HG03457 (cell line): ENCODE measurements around the gene MYO3B.
"Not testable (repeated sequence)": the region's sequence is repeated elsewhere in the genome, so short reads cannot be mapped to it uniquely, and the experiment has no call there.

Experiments used
- ATAC-seq: cut with Tn5 transposase; IDR thresholded peaks from one replicate; pipeline ENCODE4 v1.9.1; 2021; ENCODE audit warnings: moderate number of reproducible peaks; ENCODE audit not compliant: unreplicated experiment

MYO3B gene

GRCh38 chr2:170456914-170457313 lies 279.0 kb downstream of the MYO3B start:
- ATAC-seq: no peak

DNA sequence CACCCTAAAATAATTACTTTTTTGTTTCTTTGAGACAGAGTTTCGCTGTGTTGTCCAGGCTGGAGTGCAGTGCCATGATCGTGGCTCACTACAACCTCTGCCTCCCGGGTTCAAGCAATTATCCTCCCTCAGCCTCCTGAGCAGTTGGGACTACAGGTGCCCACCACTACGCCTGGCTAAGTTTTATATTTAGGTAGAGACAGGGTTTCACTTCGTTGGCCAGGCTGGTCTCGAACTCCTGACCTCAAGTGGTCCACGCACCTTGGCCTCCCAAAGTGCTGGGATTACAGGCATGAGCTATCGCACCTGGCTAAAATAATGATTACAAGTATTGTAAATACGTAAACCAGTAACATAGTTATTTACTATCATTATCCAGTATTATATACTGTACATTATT lies 279.8 kb downstream of the MYO3B start:
- ATAC-seq: no peak

- no peak for ATAC-seq
These were observed 283.9 kb downstream of the MYO3B start for GRCh38 chr2:170461889-170462288.

DNA sequence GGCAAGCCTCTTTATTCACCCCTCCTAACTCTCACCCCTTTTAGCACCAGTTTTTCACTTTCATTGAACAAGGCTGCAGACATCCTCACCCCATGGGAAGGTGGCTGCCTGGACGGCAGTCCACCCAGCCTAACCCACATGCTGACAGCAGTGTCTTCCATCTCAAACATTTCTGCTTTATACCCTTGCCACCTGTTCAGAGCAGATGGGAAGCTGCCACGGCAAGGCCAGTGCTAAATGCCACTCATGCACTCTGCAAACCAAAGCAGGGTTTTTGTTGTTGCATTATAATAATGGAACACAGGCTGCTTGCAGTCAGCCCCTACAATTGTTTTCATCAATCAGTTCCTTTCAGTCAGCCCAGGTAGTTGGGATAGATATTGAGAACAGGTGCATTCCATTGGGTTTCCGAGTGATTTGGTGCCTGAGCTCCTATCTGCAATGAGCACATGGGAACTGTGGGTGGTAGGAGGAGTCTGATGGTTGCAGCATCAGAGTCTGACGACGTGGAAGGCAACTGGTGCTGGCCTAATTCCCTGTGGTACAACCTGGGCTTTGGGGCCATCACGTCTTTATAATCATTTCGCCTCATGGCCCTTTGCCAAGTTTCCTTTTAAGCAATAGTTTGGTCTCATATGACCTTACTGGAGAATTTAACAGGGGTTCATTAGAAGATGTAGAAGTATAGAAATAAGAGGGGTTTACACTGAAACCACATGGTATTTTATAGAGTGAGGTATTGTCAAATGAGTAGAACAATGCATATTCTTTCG lies 284.7 kb downstream of the MYO3B start:
- no peak for ATAC-seq

DNA sequence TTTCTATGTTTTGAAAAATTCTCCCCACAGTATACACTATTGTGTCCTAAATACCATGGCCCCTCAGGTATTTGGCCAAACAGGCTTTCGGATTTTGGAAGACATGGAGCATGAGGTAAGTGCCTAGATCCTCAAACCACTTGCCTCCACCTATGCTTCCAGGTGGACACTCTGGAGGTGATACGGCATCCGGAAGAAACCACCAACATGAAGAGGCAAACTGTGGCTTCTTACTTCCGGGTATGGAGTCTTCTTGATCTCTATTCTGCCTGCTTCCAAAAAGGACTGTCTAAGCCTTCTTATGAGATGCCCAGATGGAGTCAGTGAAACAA lies 285.2 kb downstream of the MYO3B start:
- ATAC-seq: no peak

- no peak for ATAC-seq
These were observed 286.3 kb downstream of the MYO3B start for GRCh38 chr2:170464268-170464667.

DNA sequence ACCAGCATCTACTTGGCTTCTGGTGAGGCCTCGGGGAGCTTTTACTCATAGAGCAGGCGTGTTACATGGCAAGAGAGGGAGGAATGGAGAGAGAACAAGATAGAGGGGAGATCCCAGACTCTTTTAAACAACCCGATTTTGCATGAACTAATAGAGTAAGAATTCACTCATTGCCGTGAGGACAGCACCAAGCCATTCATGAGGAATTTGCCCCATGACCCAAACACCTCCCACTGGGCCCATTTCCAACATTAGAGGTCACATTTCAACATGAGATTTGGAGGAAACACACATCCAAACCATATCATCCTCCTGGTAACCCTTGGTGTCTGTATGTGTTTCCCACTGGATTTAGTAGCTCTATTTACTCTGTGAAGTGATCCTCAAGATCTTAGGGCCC lies 287.3 kb downstream of the MYO3B start:
- no peak for ATAC-seq

DNA sequence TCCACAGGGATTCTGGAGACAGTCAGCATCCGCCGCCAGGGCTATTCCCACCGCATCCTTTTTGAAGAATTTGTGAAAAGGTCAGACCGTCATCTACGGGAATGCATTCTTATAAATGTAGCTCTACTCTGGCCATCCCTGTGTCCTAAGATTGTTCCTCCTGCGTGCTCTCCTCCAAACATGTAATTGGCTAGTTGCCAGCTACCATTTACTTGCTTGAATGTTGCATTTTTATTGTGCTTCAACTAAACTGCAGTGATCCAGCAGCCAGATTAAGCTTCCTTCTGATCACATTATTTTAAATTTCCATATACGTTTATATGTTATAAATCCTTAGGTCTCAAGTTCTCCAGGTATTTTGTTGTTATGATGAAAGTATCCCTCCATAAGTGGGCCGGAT lies 288.7 kb downstream of the MYO3B start:
- no peak for ATAC-seq

DNA sequence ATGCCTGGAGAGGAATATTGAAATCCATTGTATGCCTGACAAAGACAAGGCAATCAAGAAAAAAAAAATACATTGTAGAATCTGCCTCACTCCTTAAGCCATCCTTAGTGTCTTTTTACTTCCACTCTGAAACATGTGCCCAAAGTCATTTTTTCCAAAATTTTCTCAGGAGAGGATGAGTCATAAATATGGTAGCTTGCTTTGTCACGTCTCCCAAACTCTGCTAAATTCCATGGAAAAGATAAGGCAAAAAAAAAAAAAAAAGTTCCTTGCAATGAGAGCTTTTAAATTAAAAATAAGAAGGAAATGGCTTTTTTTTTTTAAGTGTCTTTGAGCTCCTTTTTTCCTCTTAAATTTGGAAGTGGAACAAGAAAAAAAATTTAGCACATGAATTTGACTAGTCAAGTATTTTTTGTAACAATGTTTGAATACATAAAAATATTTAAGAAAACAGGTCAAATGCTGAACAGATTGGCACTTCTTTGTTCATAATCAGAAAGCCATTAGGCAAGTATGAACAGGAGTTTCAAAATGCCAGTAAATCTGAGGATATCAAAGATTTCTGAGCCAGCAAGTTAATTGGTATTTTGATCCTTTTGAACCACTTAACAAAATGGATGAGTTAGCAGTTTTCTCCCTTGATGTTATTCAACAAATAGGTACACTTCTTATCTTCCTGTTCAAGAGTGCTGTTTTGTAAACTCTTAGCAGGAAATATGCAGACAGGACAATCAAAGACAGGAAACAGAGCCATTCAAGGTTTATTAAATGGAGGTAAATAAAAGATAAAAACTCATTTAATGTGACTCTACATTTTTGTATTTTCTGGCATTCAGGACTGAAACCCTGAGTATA lies 289.8 kb downstream of the MYO3B start:
- no peak for ATAC-seq

DNA sequence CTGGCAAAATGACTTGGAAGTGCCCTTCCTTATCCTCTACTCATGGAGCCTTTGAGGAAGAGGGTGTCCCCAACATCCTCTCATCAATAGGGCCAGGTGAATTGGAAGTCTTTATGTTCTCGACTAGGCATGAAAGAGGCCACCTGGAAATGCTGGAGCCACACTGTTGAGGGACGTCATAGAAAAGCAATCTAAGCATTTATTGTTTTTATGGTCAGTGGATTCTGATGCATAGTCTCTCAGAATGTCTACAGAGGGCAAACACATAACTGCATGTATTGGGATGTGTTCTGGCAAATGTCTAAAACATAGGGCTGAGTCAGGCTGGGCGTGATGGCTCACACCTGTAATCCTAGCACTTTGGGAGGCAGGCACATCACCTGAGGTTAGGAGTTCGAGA lies 290.6 kb downstream of the MYO3B start:
- no peak for ATAC-seq

- ATAC-seq: not testable (repeated sequence)
These were observed 294.6 kb downstream of the MYO3B start for GRCh38 chr2:170472498-170472897.

- ATAC-seq: no peak
These were observed 297.9 kb downstream of the MYO3B start for GRCh38 chr2:170475878-170476277.

GRCh38 chr2:170477630-170478029 lies 299.7 kb downstream of the MYO3B start:
- ATAC-seq: no peak

- no peak for ATAC-seq
These were observed 303.3 kb downstream of the MYO3B start for GRCh38 chr2:170481201-170481600.

DNA sequence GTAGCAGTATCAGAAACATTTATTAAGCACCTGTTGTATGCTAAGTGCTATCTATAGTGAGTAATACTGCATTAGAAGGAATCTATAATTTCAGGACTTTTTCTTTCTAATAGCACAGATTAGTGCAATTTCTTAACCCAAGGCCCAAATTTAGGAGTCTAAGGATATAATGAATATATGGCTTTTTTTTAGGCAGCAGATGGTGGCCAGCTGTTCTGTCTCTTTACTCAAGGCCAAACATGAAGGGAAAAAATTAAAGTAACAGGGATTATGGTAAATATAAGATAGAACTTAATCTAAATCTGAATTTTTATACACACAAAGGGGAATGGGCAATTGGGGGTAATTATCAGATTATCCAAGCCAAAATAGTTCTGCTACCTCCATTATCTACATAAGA lies 306.6 kb downstream of the MYO3B start:
- no peak for ATAC-seq

GRCh38 chr2:170485254-170486026 lies 307.5 kb downstream of the MYO3B start:
- ATAC-seq: no peak

DNA sequence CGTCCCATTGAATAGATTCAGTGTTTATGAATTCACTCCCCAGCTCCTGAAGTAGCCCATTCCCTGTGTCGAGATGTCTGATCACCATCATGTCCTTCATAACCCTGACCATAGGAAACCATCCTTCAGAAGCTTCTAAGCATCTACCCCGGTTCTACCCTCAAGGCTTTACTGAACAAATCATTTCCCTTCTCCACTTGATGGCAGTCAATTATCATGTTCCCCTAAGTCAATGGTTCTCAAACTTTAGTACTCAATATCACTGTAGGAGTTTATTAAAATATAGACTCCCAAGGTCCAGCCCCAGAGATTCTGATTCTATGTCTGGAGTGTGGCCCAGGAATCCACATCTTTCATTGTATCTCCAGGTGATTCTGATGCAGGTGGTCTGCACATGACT lies 308.8 kb downstream of the MYO3B start:
- ATAC-seq: no peak

DNA sequence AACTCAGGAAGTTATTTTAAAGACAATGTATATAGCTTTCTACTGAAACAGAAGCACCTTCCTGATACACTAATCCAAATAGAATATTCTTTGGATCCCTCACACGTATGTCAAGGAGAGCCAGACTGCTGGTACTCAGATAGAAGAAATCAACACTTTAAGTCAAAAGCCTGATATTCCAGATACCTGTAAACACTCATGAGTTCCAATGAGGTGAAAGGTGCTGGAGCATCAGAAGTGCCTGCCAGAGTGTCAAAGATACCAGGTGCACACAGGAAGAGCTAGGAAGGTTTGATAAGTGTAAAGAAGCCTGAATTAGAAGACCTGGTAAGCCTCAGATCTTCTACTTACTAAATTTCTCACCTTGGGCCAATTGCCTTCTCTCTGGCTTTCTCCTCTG lies 310.9 kb downstream of the MYO3B start:
- no peak for ATAC-seq

DNA sequence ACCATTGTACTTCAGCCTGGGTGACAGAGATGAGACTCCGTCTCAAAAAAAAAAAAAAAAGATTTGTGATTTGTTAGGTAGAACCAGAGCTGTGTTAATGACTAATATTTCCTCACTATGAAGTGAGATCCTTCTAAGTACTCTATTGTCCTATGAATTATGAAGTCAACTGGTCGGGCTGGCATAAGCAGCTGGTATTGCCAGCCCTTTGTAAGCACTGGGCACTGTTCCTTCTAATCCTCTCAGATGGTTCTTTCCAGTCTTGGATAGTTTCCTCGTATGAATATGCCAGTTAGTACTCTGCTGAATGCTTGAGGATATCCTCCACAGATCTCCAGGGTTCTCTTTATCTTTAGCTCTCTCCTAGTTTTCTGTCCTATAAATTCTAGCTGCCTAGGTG lies 314.1 kb downstream of the MYO3B start:
- ATAC-seq: no peak

DNA sequence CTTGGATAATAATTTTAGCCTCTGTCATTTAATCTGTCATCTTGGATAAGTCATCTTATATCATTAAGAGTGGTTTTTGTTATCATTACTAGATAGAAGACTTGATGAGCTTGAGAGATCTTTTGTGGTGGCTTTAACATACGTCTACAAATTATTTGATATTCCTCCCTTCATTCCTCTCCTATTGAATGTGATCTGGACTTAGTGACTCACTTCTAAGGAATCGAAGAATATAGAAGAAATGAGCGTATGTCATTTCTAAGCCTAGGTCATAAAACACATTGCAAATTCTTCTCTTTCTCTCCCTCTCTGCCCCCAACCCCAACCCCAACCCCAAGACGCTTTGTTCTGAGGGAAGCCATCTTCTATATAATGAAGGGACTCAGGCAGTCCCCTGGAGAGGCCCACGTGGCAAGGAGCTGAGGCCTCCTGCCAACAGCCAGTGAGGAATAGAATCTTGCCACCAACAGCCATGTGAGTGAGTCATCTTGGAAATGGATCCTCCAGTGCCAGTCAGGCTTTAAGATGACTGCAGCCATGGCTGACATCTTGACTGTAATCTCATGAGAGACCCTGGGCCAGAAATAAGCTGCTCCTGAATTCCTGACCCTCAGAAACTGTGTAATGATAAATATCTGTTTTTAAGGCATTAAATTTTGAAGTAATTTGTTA lies 315.6 kb downstream of the MYO3B start:
- no peak for ATAC-seq

DNA sequence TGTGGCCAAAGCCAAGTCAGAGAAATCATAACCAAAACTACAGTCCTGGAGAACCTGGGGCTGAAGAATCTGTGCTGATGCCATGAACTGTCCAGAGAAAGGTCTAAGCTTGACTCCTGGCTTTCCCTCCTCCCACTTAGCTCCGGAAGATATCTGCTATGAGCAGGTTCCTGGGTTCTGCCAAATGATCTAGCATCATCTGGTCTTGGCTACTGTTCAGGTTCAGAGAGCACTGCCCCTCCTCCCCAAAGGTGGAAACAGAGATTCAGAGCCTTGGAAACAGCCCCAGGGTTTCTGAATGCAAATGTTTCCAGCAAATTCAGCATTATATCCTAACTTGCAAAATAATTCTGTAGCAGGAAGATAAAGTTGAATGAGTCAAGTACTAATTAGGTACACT lies 317.9 kb downstream of the MYO3B start:
- ATAC-seq: no peak
